SK-N-SH (cell line): ENCODE data around the gene SLC35F6.

ENCODE experiments used
- CHD2 ChIP-seq: fragments of 150-350 bp; IDR thresholded peaks from 2 replicates; pipeline ENCODE4 v1.6.1; 2018; ENCODE audit warnings: low read length; ENCODE audit not compliant: partially characterized antibody
- FOXM1 ChIP-seq: IDR thresholded peaks from 2 replicates; pipeline ENCODE4 v1.4.0; 2012; ENCODE audit warnings: low read depth, mild to moderate bottlenecking
- JUND ChIP-seq: IDR thresholded peaks from 2 replicates; pipeline ENCODE4 v1.4.0; 2012
- NFIC ChIP-seq: IDR thresholded peaks from 2 replicates; pipeline ENCODE4 v1.4.0; 2012; ENCODE audit warnings: borderline replicate concordance
- NRF1 ChIP-seq: IDR thresholded peaks from 2 replicates; pipeline ENCODE4 v1.6.1; 2012; ENCODE audit warnings: low read depth, mild to moderate bottlenecking, low read length
- POLR2AphosphoS5 ChIP-seq: IDR thresholded peaks from 2 replicates; pipeline ENCODE4 v1.6.1; 2012; ENCODE audit warnings: low read depth, low read length
- RFX5 ChIP-seq: IDR thresholded peaks from 2 replicates; pipeline ENCODE4 v1.6.1; 2012; ENCODE audit warnings: mild to moderate bottlenecking, improper control_type of control experiment, low read length
- TCF12 ChIP-seq: IDR thresholded peaks from 2 replicates; pipeline ENCODE4 v1.4.0; 2012
- TEAD4 ChIP-seq: IDR thresholded peaks from 2 replicates; pipeline ENCODE4 v1.4.0; 2012; ENCODE audit warnings: mild to moderate bottlenecking, borderline replicate concordance; ENCODE audit not compliant: insufficient read depth
- TF ChIP-seq, protein P1 (sequence below): fragments of 150-350 bp; IDR thresholded peaks from 2 replicates; pipeline ENCODE4 v1.6.1; 2017; ENCODE audit warnings: antibody characterized with exemption, low read length, low read depth, borderline replicate concordance
- TF ChIP-seq, protein P2 (sequence below): fragments of 200-600 bp; sonication (generic); IDR thresholded peaks from 2 replicates; pipeline ENCODE4 v1.6.1; 2017; ENCODE audit warnings: antibody characterized with exemption, mild to moderate bottlenecking, moderate library complexity
- TF ChIP-seq, protein P3 (sequence below): IDR thresholded peaks from 2 replicates; pipeline ENCODE4 v1.4.0; 2012; ENCODE audit warnings: low read depth
- TF ChIP-seq, protein P4 (sequence below): IDR thresholded peaks from 2 replicates; pipeline ENCODE4 v1.4.0; 2012; ENCODE audit warnings: low read depth, borderline replicate concordance
- TF ChIP-seq, protein P5 (sequence below): IDR thresholded peaks from 2 replicates; pipeline ENCODE4 v1.6.1; 2012; ENCODE audit warnings: mild to moderate bottlenecking, low read depth, low read length, moderate library complexity

DNA sequence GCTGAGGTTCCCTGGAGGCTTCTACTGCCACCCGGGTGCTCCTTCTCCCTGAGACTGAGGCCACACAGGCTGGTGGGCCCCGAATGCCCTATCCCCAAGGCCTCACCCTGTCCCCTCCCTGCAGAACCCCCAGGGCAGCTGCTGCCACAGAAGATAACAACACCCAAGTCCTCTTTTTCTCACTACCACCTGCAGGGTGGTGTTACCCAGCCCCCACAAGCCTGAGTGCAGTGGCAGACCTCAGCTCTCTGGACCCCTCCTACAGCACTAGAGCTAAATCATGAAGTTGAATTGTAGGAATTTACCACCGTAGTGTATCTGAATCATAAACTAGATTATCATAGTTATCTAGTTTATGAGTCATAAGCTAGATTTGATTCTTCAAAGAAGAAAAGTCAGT lies 14.4 kb downstream of the SLC35F6 start:
- peak; percentile 14; the same call in 1 of the 2 replicates for TF ChIP-seq JUND
- TF ChIP-seq, protein P1, sequence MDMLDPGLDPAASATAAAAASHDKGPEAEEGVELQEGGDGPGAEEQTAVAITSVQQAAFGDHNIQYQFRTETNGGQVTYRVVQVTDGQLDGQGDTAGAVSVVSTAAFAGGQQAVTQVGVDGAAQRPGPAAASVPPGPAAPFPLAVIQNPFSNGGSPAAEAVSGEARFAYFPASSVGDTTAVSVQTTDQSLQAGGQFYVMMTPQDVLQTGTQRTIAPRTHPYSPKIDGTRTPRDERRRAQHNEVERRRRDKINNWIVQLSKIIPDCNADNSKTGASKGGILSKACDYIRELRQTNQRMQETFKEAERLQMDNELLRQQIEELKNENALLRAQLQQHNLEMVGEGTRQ: no peak
- TF ChIP-seq, protein P2, sequence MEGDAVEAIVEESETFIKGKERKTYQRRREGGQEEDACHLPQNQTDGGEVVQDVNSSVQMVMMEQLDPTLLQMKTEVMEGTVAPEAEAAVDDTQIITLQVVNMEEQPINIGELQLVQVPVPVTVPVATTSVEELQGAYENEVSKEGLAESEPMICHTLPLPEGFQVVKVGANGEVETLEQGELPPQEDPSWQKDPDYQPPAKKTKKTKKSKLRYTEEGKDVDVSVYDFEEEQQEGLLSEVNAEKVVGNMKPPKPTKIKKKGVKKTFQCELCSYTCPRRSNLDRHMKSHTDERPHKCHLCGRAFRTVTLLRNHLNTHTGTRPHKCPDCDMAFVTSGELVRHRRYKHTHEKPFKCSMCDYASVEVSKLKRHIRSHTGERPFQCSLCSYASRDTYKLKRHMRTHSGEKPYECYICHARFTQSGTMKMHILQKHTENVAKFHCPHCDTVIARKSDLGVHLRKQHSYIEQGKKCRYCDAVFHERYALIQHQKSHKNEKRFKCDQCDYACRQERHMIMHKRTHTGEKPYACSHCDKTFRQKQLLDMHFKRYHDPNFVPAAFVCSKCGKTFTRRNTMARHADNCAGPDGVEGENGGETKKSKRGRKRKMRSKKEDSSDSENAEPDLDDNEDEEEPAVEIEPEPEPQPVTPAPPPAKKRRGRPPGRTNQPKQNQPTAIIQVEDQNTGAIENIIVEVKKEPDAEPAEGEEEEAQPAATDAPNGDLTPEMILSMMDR: no peak
- TF ChIP-seq NRF1: no peak
- TF ChIP-seq, protein P3, sequence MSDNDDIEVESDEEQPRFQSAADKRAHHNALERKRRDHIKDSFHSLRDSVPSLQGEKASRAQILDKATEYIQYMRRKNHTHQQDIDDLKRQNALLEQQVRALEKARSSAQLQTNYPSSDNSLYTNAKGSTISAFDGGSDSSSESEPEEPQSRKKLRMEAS: no peak
- TF ChIP-seq POLR2AphosphoS5: no peak
- no peak for TF ChIP-seq RFX5
- no peak for TF ChIP-seq TCF12
- no peak for TF ChIP-seq NFIC
- TF ChIP-seq, protein P4, sequence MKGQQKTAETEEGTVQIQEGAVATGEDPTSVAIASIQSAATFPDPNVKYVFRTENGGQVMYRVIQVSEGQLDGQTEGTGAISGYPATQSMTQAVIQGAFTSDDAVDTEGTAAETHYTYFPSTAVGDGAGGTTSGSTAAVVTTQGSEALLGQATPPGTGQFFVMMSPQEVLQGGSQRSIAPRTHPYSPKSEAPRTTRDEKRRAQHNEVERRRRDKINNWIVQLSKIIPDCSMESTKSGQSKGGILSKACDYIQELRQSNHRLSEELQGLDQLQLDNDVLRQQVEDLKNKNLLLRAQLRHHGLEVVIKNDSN: no peak
- TF ChIP-seq CHD2: no peak
- no peak for TF ChIP-seq FOXM1
- no peak for TF ChIP-seq TEAD4
- TF ChIP-seq, protein P5, sequence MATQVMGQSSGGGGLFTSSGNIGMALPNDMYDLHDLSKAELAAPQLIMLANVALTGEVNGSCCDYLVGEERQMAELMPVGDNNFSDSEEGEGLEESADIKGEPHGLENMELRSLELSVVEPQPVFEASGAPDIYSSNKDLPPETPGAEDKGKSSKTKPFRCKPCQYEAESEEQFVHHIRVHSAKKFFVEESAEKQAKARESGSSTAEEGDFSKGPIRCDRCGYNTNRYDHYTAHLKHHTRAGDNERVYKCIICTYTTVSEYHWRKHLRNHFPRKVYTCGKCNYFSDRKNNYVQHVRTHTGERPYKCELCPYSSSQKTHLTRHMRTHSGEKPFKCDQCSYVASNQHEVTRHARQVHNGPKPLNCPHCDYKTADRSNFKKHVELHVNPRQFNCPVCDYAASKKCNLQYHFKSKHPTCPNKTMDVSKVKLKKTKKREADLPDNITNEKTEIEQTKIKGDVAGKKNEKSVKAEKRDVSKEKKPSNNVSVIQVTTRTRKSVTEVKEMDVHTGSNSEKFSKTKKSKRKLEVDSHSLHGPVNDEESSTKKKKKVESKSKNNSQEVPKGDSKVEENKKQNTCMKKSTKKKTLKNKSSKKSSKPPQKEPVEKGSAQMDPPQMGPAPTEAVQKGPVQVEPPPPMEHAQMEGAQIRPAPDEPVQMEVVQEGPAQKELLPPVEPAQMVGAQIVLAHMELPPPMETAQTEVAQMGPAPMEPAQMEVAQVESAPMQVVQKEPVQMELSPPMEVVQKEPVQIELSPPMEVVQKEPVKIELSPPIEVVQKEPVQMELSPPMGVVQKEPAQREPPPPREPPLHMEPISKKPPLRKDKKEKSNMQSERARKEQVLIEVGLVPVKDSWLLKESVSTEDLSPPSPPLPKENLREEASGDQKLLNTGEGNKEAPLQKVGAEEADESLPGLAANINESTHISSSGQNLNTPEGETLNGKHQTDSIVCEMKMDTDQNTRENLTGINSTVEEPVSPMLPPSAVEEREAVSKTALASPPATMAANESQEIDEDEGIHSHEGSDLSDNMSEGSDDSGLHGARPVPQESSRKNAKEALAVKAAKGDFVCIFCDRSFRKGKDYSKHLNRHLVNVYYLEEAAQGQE: no peak
